Measurements from ENCODE around the gene TMEM119.
A peak's percentile ranks its signal among the peaks of the same experiment; 100 is the strongest.

TMEM119 gene

GRCh38 chr12:108565146-108565545 lies 32.7 kb downstream of the TMEM119 start:
- no CpG with 5 or more reads among the region's 3 CpGs for WGBS, 2 donors (ENCODE audit: extremely low coverage in 2 of 2, insufficient read length in 2 of 2, insufficient replicate concordance in 1 of 2)
- H3K4me1 ChIP-seq (ENCODE audit: control insufficient read depth in 2 of 2, insufficient read depth in 1 of 2, low read depth in 1 of 2, low read length in 2 of 2) = peaks cover 0 to 1% of the 10 kb centered on the region in 2 donors
- no peak overlapping the region for H4K91ac ChIP-seq (ENCODE audit: low read depth, low read length, poor library complexity)
- H3K9me3 ChIP-seq (replicated peaks in 1 of 2; ENCODE audit: control insufficient read depth in 2 of 2, insufficient read depth in 1 of 2, low read depth in 1 of 2, low read length in 2 of 2) = no peaks in the 10 kb centered on the region
- H3K23ac ChIP-seq (ENCODE audit: low read depth, low read length, poor library complexity) = no peak overlapping the region
- no peak overlapping the region for H3K4me3 ChIP-seq (ENCODE audit: low read length in 2 of 2)
- H3K4me2 ChIP-seq (ENCODE audit: insufficient read depth, low read length, poor library complexity, severe bottlenecking) = no peak overlapping the region
- no peak for DNase-seq (ENCODE audit: low spot score)
- peaks cover 6% of the 10 kb centered on the region for H3K79me1 ChIP-seq (ENCODE audit: low read depth, low read length)
- no peak overlapping the region for H2BK120ac ChIP-seq (ENCODE audit: low read depth, low read length)
- no peak overlapping the region for H4K8ac ChIP-seq (ENCODE audit: low read depth, low read length)
- H3K27me3 ChIP-seq (ENCODE audit: control insufficient read depth in 3 of 3, insufficient read depth in 3 of 3, low read depth in 1 of 3, low read length in 3 of 3) = no peaks in the 10 kb centered on the region
- no peak overlapping the region for H3K18ac ChIP-seq (ENCODE audit: low read length)
- H3K4ac ChIP-seq (ENCODE audit: low read length) = no peak overlapping the region
- H3K27ac ChIP-seq (replicated peaks; ENCODE audit: low read length) = no peak overlapping the region
- no peak overlapping the region for H2BK15ac ChIP-seq (ENCODE audit: low read length)
- H2BK5ac ChIP-seq (ENCODE audit: low read length) = no peak overlapping the region
- no peak overlapping the region for H2AK5ac ChIP-seq (ENCODE audit: low read depth, low read length)
- no peak overlapping the region for H3K9ac ChIP-seq (ENCODE audit: low read depth, low read length, poor library complexity)
- H2AFZ ChIP-seq (ENCODE audit: low read length) = no peak overlapping the region
- H3K14ac ChIP-seq (ENCODE audit: low read length) = no peak overlapping the region
- H2BK12ac ChIP-seq (ENCODE audit: low read length) = no peak overlapping the region
- H3K36me3 ChIP-seq (replicated peaks in 1 of 2; ENCODE audit: control insufficient read depth in 2 of 2, insufficient read depth in 2 of 2, low read length in 2 of 2) = peaks cover 35 to 64% of the 10 kb centered on the region in 2 donors

GRCh38 chr12:108564724-108565123 lies 33.2 kb downstream of the TMEM119 start:
- no peak for DNase-seq (ENCODE audit: low spot score)
- H2BK15ac ChIP-seq (ENCODE audit: low read length) = no peak overlapping the region
- peaks cover 35 to 60% of the 10 kb centered on the region in 2 donors for H3K36me3 ChIP-seq (replicated peaks in 1 of 2; ENCODE audit: control insufficient read depth in 2 of 2, insufficient read depth in 2 of 2, low read length in 2 of 2)
- no peak overlapping the region for H2BK5ac ChIP-seq (ENCODE audit: low read length)
- H3K4me3 ChIP-seq (ENCODE audit: low read length in 2 of 2) = no peak overlapping the region
- no peak overlapping the region for H3K4ac ChIP-seq (ENCODE audit: low read length)
- H3K23ac ChIP-seq (ENCODE audit: low read depth, low read length, poor library complexity) = no peak overlapping the region
- H3K4me1 ChIP-seq (ENCODE audit: control insufficient read depth in 2 of 2, insufficient read depth in 1 of 2, low read depth in 1 of 2, low read length in 2 of 2) = peaks cover 3% of the 10 kb centered on the region in 2 donors
- no peaks in the 10 kb centered on the region for H3K9me3 ChIP-seq (replicated peaks in 1 of 2; ENCODE audit: control insufficient read depth in 2 of 2, insufficient read depth in 1 of 2, low read depth in 1 of 2, low read length in 2 of 2)
- H2BK12ac ChIP-seq (ENCODE audit: low read length) = no peak overlapping the region
- H3K4me2 ChIP-seq (ENCODE audit: insufficient read depth, low read length, poor library complexity, severe bottlenecking) = no peak overlapping the region
- no peak overlapping the region for H4K91ac ChIP-seq (ENCODE audit: low read depth, low read length, poor library complexity)
- H3K14ac ChIP-seq (ENCODE audit: low read length) = no peak overlapping the region
- H3K27ac ChIP-seq (replicated peaks; ENCODE audit: low read length) = no peak overlapping the region
- peaks cover 7% of the 10 kb centered on the region for H3K79me1 ChIP-seq (ENCODE audit: low read depth, low read length)
- H2BK120ac ChIP-seq (ENCODE audit: low read depth, low read length) = no peak overlapping the region
- no peak overlapping the region for H2AK5ac ChIP-seq (ENCODE audit: low read depth, low read length)
- no peak overlapping the region for H4K8ac ChIP-seq (ENCODE audit: low read depth, low read length)
- no peaks in the 10 kb centered on the region for H3K27me3 ChIP-seq (ENCODE audit: control insufficient read depth in 3 of 3, insufficient read depth in 3 of 3, low read depth in 1 of 3, low read length in 3 of 3)
- H3K9ac ChIP-seq (ENCODE audit: low read depth, low read length, poor library complexity) = no peak overlapping the region
- H2AFZ ChIP-seq (ENCODE audit: low read length) = no peak overlapping the region
- no peak overlapping the region for H3K18ac ChIP-seq (ENCODE audit: low read length)

- Histone ChIP-seq H4K91ac (ENCODE audit: low read depth, low read length, poor library complexity) (no peak overlapping the region), H2BK120ac (ENCODE audit: low read depth, low read length) (no peak overlapping the region), H3K36me3 (replicated peaks in 1 of 2; ENCODE audit: control insufficient read depth in 2 of 2, insufficient read depth in 2 of 2, low read length in 2 of 2) (peaks cover 34 to 56% of the 10 kb centered on the region in 2 donors), H2AFZ (ENCODE audit: low read length) (no peak overlapping the region), H3K9ac (ENCODE audit: low read depth, low read length, poor library complexity) (no peak overlapping the region), H3K4me3 (ENCODE audit: low read length in 2 of 2) (peak overlapping the region in 1 of 2 donors; percentile 98), H4K8ac (ENCODE audit: low read depth, low read length) (no peak overlapping the region), H3K18ac (ENCODE audit: low read length) (no peak overlapping the region), H3K27ac (replicated peaks; ENCODE audit: low read length) (no peak overlapping the region), H3K4me2 (ENCODE audit: insufficient read depth, low read length, poor library complexity, severe bottlenecking) (no peak overlapping the region), H3K14ac (ENCODE audit: low read length) (no peak overlapping the region), H2BK15ac (ENCODE audit: low read length) (no peak overlapping the region), H3K9me3 (replicated peaks in 1 of 2; ENCODE audit: control insufficient read depth in 2 of 2, insufficient read depth in 1 of 2, low read depth in 1 of 2, low read length in 2 of 2) (no peaks in the 10 kb centered on the region), H3K4me1 (ENCODE audit: control insufficient read depth in 2 of 2, insufficient read depth in 1 of 2, low read depth in 1 of 2, low read length in 2 of 2) (peaks cover 5 to 7% of the 10 kb centered on the region in 2 donors), H2BK5ac (ENCODE audit: low read length) (no peak overlapping the region), H3K4ac (ENCODE audit: low read length) (no peak overlapping the region), H2AK5ac (ENCODE audit: low read depth, low read length) (no peak overlapping the region), H3K23ac (ENCODE audit: low read depth, low read length, poor library complexity) (no peak overlapping the region), H2BK12ac (ENCODE audit: low read length) (no peak overlapping the region), H3K79me1 (ENCODE audit: low read depth, low read length) (peaks cover 9% of the 10 kb centered on the region), H3K27me3 (ENCODE audit: control insufficient read depth in 3 of 3, insufficient read depth in 3 of 3, low read depth in 1 of 3, low read length in 3 of 3) (no peaks in the 10 kb centered on the region)
- no CpG with 5 or more reads among the region's 1 CpG for WGBS, 2 donors (ENCODE audit: extremely low coverage in 2 of 2, insufficient read length in 2 of 2, insufficient replicate concordance in 1 of 2)
- no peak for DNase-seq (ENCODE audit: low spot score)
Observed at GRCh38 chr12:108563804-108564151, 34.1 kb downstream of the TMEM119 start.

GRCh38 chr12:108563136-108563803 lies 34.6 kb downstream of the TMEM119 start:
- Histone ChIP-seq H3K9me3 (replicated peaks in 1 of 2; ENCODE audit: control insufficient read depth in 2 of 2, insufficient read depth in 1 of 2, low read depth in 1 of 2, low read length in 2 of 2) (no peaks in the 10 kb centered on the region), H3K14ac (ENCODE audit: low read length) (no peak overlapping the region), H3K18ac (ENCODE audit: low read length) (peak overlapping the region; percentile 53), H2AK5ac (ENCODE audit: low read depth, low read length) (no peak overlapping the region), H3K27me3 (ENCODE audit: control insufficient read depth in 3 of 3, insufficient read depth in 3 of 3, low read depth in 1 of 3, low read length in 3 of 3) (no peaks in the 10 kb centered on the region), H2AFZ (ENCODE audit: low read length) (peak overlapping the region; percentile 86), H3K4me3 (ENCODE audit: low read length in 2 of 2) (peak overlapping the region; percentile 97 to 98), H2BK15ac (ENCODE audit: low read length) (no peak overlapping the region), H2BK5ac (ENCODE audit: low read length) (peak overlapping the region; percentile 80), H3K23ac (ENCODE audit: low read depth, low read length, poor library complexity) (no peak overlapping the region), H4K8ac (ENCODE audit: low read depth, low read length) (no peak overlapping the region), H3K27ac (replicated peaks; ENCODE audit: low read length) (no peak overlapping the region), H3K4ac (ENCODE audit: low read length) (no peak overlapping the region), H3K36me3 (replicated peaks in 1 of 2; ENCODE audit: control insufficient read depth in 2 of 2, insufficient read depth in 2 of 2, low read length in 2 of 2) (peaks cover 32 to 55% of the 10 kb centered on the region in 2 donors), H3K79me1 (ENCODE audit: low read depth, low read length) (peaks cover 9% of the 10 kb centered on the region), H2BK12ac (ENCODE audit: low read length) (no peak overlapping the region), H4K91ac (ENCODE audit: low read depth, low read length, poor library complexity) (no peak overlapping the region), H3K9ac (ENCODE audit: low read depth, low read length, poor library complexity) (peak overlapping the region; percentile 88), H2BK120ac (ENCODE audit: low read depth, low read length) (no peak overlapping the region), H3K4me1 (ENCODE audit: control insufficient read depth in 2 of 2, insufficient read depth in 1 of 2, low read depth in 1 of 2, low read length in 2 of 2) (peaks cover 5 to 7% of the 10 kb centered on the region in 2 donors), H3K4me2 (ENCODE audit: insufficient read depth, low read length, poor library complexity, severe bottlenecking) (peak overlapping the region; percentile 80)
- DNase-seq (ENCODE audit: low spot score) = peak; percentile 57
- no CpG with 5 or more reads among the region's 14 CpGs for WGBS, 2 donors (ENCODE audit: extremely low coverage in 2 of 2, insufficient read length in 2 of 2, insufficient replicate concordance in 1 of 2)
